H9 (cell line): ENCODE measurements around the gene SSBP2. TPM values are rescaled to one million over a fixed set of nuclear protein-coding genes. Genes with fewer than 3 reads are reported as not detected.

Experiments used
- DNase-seq: peaks from one replicate; pipeline ENCODE4 v3.0.0-alpha.2; 2017
- H2AFZ ChIP-seq: one replicate; pipeline ENCODE4 v1.6.1; 2013; ENCODE audit warnings: mild to moderate bottlenecking, low read length, control low read depth, moderate library complexity
- H2AK5ac ChIP-seq: 2 replicates; pipeline ENCODE4 v1.6.1; 2013; ENCODE audit warnings: low read length, control low read depth, mixed read lengths; ENCODE audit not compliant: insufficient read length
- H2BK120ac ChIP-seq: one replicate; pipeline ENCODE4 v1.6.1; 2013; ENCODE audit warnings: low read depth, mild to moderate bottlenecking, low read length, control low read depth, inconsistent platforms; ENCODE audit not compliant: poor library complexity, severe bottlenecking
- H2BK12ac ChIP-seq: 2 replicates; pipeline ENCODE4 v1.6.1; 2013; ENCODE audit warnings: low read length, control low read depth, mixed read lengths, low read depth; ENCODE audit not compliant: insufficient read length
- H2BK15ac ChIP-seq: 2 replicates; pipeline ENCODE4 v1.6.1; 2013; ENCODE audit warnings: low read depth, low read length, control low read depth
- H2BK20ac ChIP-seq: one replicate; pipeline ENCODE4 v1.6.1; 2013; ENCODE audit warnings: low read depth, mild to moderate bottlenecking, low read length, control low read depth, inconsistent platforms; ENCODE audit not compliant: poor library complexity, severe bottlenecking
- H2BK5ac ChIP-seq: 2 replicates; pipeline ENCODE4 v1.6.1; 2013; ENCODE audit warnings: low read length, control low read depth, mixed read lengths; ENCODE audit not compliant: insufficient read length
- H3K14ac ChIP-seq: 2 replicates; pipeline ENCODE4 v1.6.1; 2013; ENCODE audit warnings: low read length, control low read depth; ENCODE audit not compliant: insufficient read depth
- H3K18ac ChIP-seq: 2 replicates; pipeline ENCODE4 v1.6.1; 2013; ENCODE audit warnings: low read depth, mild to moderate bottlenecking, mixed read lengths, low read length, control low read depth; ENCODE audit not compliant: insufficient read length
- H3K23ac ChIP-seq: 2 replicates; pipeline ENCODE4 v1.6.1; 2013; ENCODE audit warnings: low read length, control low read depth, mixed read lengths, low read depth; ENCODE audit not compliant: insufficient read length
- H3K23me2 ChIP-seq: 2 replicates; pipeline ENCODE4 v1.6.1; 2013; ENCODE audit warnings: low read depth, mild to moderate bottlenecking, mixed read lengths, low read length, control low read depth; ENCODE audit not compliant: insufficient read length, poor library complexity, severe bottlenecking
- H3K27ac ChIP-seq: 2 replicates; pipeline ENCODE4 v1.5.1; 2013; ENCODE audit warnings: low read length, control low read depth, mixed read lengths, low read depth; ENCODE audit not compliant: insufficient read length
- H3K27me3 ChIP-seq: 2 replicates; pipeline ENCODE4 v1.6.1; 2013; ENCODE audit warnings: low read length, control low read depth, inconsistent platforms; ENCODE audit not compliant: insufficient read depth
- H3K4ac ChIP-seq: 2 replicates; pipeline ENCODE4 v1.6.1; 2013; ENCODE audit warnings: low read depth, mild to moderate bottlenecking, control low read depth, inconsistent platforms, low read length, moderate library complexity
- H3K4me1 ChIP-seq: 2 replicates; pipeline ENCODE4 v1.6.1; 2013; ENCODE audit warnings: low read length, control low read depth, inconsistent platforms; ENCODE audit not compliant: insufficient read depth
- H3K4me2 ChIP-seq: 2 replicates; pipeline ENCODE4 v1.6.1; 2013; ENCODE audit warnings: low read length, control low read depth, mixed read lengths; ENCODE audit not compliant: insufficient read length, insufficient read depth
- H3K56ac ChIP-seq: 2 replicates; pipeline ENCODE4 v1.6.1; 2013; ENCODE audit warnings: low read depth, mild to moderate bottlenecking, mixed read lengths, low read length, control low read depth; ENCODE audit not compliant: insufficient read length
- H3K79me1 ChIP-seq: 2 replicates; pipeline ENCODE4 v1.6.1; 2013; ENCODE audit warnings: low read depth, mild to moderate bottlenecking, moderate library complexity, low read length, control low read depth, inconsistent platforms; ENCODE audit not compliant: insufficient read depth, poor library complexity, severe bottlenecking
- H3K79me2 ChIP-seq: 2 replicates; pipeline ENCODE4 v1.6.1; 2013; ENCODE audit warnings: low read length, control low read depth, inconsistent platforms; ENCODE audit not compliant: insufficient read depth
- H3K9ac ChIP-seq: 2 replicates; pipeline ENCODE4 v1.6.1; 2013; ENCODE audit warnings: low read length, control low read depth, mixed read lengths; ENCODE audit not compliant: insufficient read length; ENCODE audit errors: extremely low read depth
- H3K9me3 ChIP-seq: one replicate; pipeline ENCODE4 v1.6.1; 2013; ENCODE audit warnings: low read depth, low read length, inconsistent platforms; ENCODE audit not compliant: control insufficient read depth
- H3T11ph ChIP-seq: one replicate; pipeline ENCODE4 v1.6.1; 2013; ENCODE audit warnings: mild to moderate bottlenecking, low read length, control low read depth, inconsistent platforms
- H4K20me1 ChIP-seq: one replicate; pipeline ENCODE4 v1.6.1; 2013; ENCODE audit not compliant: control insufficient read depth, insufficient read length, insufficient read depth
- H4K5ac ChIP-seq: 2 replicates; pipeline ENCODE4 v1.6.1; 2013; ENCODE audit warnings: low read depth, mild to moderate bottlenecking, mixed read lengths, low read length, control low read depth; ENCODE audit not compliant: insufficient read length
- H4K8ac ChIP-seq: replicated peaks from 2 replicates; pipeline ENCODE4 v1.6.1; 2013; ENCODE audit warnings: low read length, control low read depth, mixed read lengths, low read depth; ENCODE audit not compliant: insufficient read length
- H4K91ac ChIP-seq: 2 replicates; pipeline ENCODE4 v1.6.1; 2013; ENCODE audit warnings: low read depth, mild to moderate bottlenecking, moderate library complexity, mixed read lengths, low read length, control low read depth; ENCODE audit not compliant: insufficient read length
- H3K27ac Mint-ChIP-seq, 3 experiments: 2 replicates in 2 of 3; 3 replicates in 1 of 3; pipeline ENCODE4 v1.8.0; 2020 to 2021; ENCODE audit warnings: mixed read lengths in 3 of 3, mild to moderate bottlenecking in 1 of 3, moderate library complexity in 1 of 3
- H3K27me3 Mint-ChIP-seq: 2 replicates; pipeline ENCODE4 v1.8.0; 2021; ENCODE audit warnings: low read depth, mild to moderate bottlenecking, moderate library complexity, mixed read lengths
- H3K36me3 Mint-ChIP-seq, 3 experiments: 2 replicates in 2 of 3; 3 replicates in 1 of 3; pipeline ENCODE4 v1.8.0; 2020 to 2021; ENCODE audit warnings: low read depth in 3 of 3, mixed read lengths in 3 of 3; ENCODE audit not compliant: insufficient read depth in 1 of 3
- H3K4me1 Mint-ChIP-seq, 2 experiments: 2 replicates each; pipeline ENCODE4 v1.8.0; 2020; ENCODE audit warnings: mixed read lengths in 2 of 2
- H3K4me3 Mint-ChIP-seq, 2 experiments: 2 replicates in 1 of 2; 3 replicates in 1 of 2; pipeline ENCODE4 v1.8.0; 2020 to 2021; ENCODE audit warnings: mild to moderate bottlenecking in 2 of 2, mixed read lengths in 2 of 2, moderate library complexity in 1 of 2
- H3K9me3 Mint-ChIP-seq, 2 experiments: 2 replicates in 1 of 2; 3 replicates in 1 of 2; pipeline ENCODE4 v1.8.0; 2020; ENCODE audit warnings: mild to moderate bottlenecking in 2 of 2, mixed read lengths in 2 of 2, moderate library complexity in 1 of 2
- CTCF ChIP-seq: fragments of 200-600 bp; sonication (generic); conservative IDR thresholded peaks from 3 replicates; pipeline ENCODE4 v1.8.0; 2021; ENCODE audit warnings: antibody characterized with exemption, mild to moderate bottlenecking
- total RNA-seq: library from RNA; stranded (reverse); gene quantifications from 2 replicates; pipeline ENCODE4 v1.2.1, GENCODE V29; 2021

The SSBP2 gene
- total RNA-seq, 1 experiment from 2014 or later = 35.6 TPM

DNA sequence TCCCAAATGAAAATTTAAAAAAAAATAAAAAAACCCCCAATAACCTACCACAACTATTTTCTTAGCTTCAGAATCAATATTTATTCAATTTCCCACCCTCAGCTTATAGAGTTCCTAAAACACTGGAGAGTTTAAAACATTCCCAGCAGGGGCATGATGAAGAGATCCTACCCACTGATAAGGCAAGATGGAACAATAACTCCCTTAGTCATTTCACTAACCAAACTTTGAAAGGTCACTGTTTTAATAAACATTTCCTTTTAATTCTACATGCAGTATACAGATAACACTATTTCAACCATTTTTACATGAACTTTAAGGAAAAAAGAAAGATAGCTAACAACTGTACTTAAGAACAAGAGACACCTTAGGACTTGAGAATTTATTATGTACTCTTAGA is 322.0 kb downstream of the SSBP2 start:
- Histone ChIP-seq H3K27me3 (no peaks in the 10 kb centered on the region), H4K91ac (no peak overlapping the region), H2BK12ac (no peak overlapping the region), H4K20me1 (no peaks in the 10 kb centered on the region), H3T11ph (no peak overlapping the region), H3K23me2 (no peaks in the 10 kb centered on the region), H3K4ac (no peak overlapping the region), H3K9me3 (no peaks in the 10 kb centered on the region), H4K5ac (no peak overlapping the region), H4K8ac (no peak overlapping the region), H3K4me1 (peaks cover 4% of the 10 kb centered on the region; the same call in 1 of the 2 replicates), H3K79me2 (no peaks in the 10 kb centered on the region), H3K56ac (no peak overlapping the region), H3K9ac (no peak overlapping the region), H3K27ac (no peak overlapping the region), H3K4me2 (no peak overlapping the region), H2BK20ac (no peak overlapping the region), H2BK120ac (no peak overlapping the region), H2AK5ac (no peak overlapping the region), H3K14ac (no peak overlapping the region), H2AFZ (no peak overlapping the region), H2BK15ac (no peak overlapping the region), H3K79me1 (no peaks in the 10 kb centered on the region), H3K23ac (no peak overlapping the region), H2BK5ac (no peak overlapping the region), H3K18ac (no peak overlapping the region)
- peaks cover 7 to 9% of the 10 kb centered on the region in 2 experiments for H3K4me1 Mint-ChIP-seq
- no peaks in the 10 kb centered on the region for H3K9me3 Mint-ChIP-seq
- H3K27ac Mint-ChIP-seq = no peak overlapping the region
- no peak for TF ChIP-seq CTCF
- no peak for DNase-seq
- H3K4me3 Mint-ChIP-seq = no peak overlapping the region
- H3K27me3 Mint-ChIP-seq = no peaks in the 10 kb centered on the region
- peaks cover 2 to 5% (median 4%) of the 10 kb centered on the region in 3 experiments; a peak in 5 of 7 replicates for H3K36me3 Mint-ChIP-seq
